COLO668 (cell line): ENCODE data around the gene MCM5.
"Not testable (repeated sequence)": the region's sequence is repeated elsewhere in the genome, so short reads cannot be mapped to it uniquely, and the experiment has no call there.

Source experiments
- DNase-seq: peaks from one replicate; lab custom pipeline; 2025; ENCODE audit not compliant: unreplicated experiment; lab: John Stamatoyannopoulos, UW

The MCM5 gene

DNA sequence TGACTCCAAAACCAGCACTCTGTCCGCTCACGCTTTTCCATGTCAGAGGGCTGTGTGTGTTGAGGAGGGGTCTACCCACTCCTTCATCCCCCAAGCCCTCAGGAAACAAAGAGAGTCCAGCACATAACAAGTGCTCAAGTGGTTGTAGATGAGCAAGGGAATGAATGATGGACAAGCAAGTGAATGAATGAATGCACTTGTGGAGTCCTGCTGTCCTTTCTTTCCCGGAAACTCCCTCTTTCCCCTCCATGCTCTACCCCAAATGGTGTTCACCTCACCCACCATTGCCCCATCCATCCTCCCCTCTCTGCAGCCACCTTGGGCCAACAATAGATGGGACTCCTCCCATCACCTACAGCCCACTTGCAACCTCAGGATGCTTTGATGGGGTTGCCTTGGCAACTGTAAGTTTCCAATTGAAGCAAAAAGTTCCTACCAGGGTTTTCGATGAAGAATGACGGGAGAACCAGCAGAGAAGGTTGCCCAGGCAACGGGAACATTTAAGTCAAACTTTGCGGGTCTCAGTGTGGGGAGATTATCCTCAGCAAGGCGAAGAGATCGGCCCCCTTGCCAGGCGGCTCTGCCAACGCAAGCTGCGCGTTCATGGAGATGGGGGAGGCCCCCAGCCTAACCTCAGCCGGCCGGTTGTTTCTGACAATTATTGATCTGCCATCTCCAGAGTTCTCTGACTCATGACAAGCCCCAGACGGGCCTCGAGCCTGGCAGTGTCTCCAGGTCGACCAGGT lies 51.1 kb downstream of the MCM5 start:
- no peak for DNase-seq

DNA sequence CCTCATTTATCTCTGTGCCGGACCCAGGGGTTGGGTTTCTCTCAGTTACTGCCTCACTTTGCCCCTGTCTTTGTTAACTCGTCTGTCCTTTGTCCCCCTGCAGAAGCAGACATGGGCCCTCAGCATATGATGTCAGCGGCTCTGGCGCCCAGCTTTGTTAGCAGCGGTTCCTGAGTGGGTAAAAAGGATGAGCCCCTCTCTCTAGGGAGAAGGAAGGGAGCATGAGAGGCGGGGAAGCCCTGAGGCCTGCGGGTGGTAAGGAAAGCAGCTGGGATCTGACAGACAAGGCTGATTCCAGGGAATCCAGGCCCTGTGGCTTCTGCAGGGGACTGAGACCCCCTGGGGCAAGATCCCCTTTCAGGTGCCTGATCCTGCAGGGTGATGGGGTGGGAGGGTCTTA lies 51.7 kb downstream of the MCM5 start:
- DNase-seq = peak; percentile 40

DNA sequence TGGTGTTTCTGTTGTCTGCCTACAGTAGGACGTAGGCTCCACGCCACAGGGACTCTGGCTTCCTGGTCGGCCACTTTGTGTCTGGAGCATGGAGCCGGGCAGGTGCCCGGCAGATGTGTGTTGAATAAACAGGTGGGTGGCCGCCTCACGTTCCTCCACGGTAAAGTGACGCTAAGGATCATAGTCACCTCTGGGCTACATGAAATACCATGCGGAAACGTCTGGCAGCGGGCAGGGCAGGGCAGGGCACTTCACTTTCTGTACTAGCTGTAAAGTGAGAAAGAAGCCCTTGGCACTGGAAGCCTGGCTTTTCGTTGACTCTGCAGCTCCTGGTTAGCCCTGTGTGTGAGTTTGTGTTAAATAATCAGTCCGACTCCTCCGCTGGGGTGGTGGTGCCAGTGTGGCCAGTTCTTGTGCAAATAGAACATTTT lies 52.4 kb downstream of the MCM5 start:
- peak; percentile 86 for DNase-seq

DNA sequence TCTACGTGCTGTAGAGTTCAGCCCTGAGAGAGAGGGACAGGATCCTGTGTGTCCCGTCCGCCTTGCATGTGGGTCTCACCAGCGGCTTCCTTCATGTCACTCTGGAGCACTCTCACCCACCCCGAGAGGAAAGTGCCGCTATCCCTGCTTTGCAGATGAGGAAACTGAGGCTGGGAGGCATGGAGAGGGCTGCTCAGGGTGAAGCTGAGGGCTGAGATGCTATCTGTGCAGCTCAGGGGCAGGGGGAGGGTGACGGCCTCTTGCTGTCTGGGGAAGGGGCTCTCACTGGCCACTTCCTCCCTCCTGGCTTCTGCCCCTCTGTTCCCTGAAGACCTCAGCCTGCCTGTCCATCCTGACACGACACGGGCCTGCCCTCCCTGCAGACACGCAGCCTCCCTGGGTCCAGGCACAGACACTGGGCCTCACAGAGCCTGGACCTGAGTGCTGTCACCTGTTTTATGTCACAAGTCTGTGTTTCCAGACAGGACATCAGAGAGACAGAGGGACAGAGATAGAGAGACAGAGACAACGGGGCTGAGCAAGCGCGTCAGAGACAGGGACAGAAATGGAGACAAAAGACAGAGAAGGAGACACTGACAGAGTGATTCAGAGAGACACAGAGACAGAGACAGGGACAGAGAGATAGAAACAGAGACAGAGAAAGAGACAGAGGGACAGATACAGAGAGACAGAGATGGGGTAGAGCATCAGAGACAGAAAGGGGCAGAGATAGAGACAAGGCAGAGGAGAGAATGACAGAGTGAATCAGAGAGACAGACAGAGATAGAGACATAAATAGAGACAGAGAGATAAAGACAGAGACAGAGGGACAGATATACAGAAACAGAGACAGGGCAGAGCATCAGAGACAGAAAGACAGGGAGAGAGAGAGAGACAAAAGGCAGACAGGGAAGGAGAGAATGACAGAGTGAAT lies 53.1 kb downstream of the MCM5 start:
- DNase-seq = no peak

DNA sequence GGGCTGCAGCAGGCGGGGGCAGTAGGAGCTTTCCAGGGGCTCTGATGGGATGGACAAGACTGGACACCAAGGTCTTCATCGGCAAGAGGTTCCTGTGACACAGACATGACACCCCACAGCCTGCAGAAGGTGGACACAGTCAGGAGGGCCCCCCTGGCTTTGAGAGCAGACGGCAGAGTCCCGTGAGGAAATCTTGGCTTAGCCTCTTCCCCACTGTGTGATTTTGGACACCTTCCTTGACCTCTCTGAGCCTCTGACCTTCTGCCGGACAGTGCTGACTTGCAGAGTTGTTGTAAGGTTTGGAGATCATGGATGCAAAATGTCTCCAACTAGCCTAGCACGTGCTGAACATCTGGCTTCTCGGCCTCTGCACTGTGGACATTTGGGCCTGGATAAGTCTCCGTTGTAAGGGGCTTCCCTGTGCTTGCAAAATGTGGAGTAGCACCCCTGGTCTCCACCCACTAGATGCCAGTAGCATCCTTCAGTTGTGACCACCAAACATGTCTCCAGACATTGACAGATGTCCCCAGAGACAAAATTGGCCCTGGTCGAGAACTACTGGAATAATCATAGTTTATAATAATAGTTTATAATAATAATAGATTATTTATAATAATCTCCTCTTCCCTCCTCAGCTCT lies 54.6 kb downstream of the MCM5 start:
- no peak for DNase-seq

DNA sequence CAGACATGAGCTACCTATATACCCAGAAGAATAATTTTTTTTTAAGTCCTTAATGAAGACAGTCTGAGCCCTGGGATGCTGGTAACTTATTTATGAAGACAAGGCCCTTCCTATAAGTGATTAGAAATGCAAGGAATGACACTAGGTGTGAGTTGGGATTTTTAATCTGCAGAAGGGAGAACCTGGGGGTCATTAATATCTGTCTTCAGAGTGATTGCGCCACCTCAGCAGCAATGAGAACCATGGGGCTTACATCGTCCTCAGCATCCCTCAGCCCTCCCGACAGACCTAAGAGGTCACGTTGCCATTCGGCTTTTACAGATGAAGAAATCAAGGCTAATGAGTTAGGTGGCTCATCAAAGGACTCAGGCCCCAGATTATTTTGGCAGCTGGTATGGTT lies 55.6 kb downstream of the MCM5 start:
- no peak for DNase-seq

DNA sequence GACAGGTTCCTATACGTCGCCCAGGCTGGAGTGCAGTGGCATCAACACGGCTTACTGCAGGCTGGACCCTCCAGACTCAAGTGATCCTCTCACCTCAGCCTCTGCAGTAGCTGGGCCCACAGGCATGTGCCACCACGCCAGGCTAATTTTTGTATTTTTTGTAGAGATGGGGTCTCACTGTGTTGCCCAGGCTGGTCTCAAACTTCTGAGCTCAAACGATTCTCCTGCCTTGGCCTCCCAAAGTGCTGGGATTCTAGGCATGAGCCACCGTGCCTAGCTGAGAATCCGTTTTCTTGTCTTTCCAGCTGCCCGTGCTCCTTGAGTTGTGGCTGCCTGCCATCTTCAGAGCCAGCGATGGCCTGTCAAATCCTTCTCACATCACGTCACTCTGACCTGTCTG lies 56.8 kb downstream of the MCM5 start:
- no peak for DNase-seq

DNA sequence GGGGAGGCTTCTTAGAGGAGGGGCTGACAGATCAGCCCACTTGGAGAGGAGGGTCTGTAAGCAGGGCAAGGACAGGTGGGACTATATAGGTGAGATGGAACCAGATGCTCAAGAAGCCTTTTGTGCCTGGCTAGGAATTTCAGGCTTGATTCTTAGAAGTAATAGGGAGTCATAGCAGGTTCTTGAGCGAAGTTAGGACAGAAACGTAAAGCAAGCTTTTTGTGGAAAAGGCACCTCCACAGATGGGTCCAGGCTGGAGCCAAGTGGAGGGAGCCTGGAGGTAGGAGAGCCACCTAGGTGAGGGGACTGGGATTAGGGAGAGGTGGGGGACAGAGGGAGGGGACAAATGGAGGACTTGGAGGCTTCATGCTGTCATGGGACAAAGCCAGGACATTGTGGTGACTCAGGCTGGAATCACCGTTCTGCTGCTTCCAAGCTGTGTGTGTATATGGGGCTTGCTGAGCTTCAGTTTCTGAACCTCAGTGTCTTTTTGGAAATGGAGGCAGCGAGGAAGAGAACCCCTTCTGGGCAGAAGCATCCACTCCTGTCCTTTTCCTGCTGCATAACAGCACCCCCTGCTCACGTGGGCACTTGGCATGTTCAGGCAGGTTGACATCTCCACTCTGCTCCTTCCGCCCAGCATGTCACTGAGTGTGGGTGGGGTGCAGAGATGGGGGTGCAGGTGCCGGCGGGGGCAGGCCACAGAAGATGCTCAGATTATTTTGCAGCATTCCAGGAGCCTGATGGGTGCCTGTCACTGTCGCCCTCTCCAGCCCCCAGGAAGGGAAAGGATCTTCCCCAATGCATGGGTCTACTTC lies 58.0 kb downstream of the MCM5 start:
- DNase-seq = peak; percentile 42

DNA sequence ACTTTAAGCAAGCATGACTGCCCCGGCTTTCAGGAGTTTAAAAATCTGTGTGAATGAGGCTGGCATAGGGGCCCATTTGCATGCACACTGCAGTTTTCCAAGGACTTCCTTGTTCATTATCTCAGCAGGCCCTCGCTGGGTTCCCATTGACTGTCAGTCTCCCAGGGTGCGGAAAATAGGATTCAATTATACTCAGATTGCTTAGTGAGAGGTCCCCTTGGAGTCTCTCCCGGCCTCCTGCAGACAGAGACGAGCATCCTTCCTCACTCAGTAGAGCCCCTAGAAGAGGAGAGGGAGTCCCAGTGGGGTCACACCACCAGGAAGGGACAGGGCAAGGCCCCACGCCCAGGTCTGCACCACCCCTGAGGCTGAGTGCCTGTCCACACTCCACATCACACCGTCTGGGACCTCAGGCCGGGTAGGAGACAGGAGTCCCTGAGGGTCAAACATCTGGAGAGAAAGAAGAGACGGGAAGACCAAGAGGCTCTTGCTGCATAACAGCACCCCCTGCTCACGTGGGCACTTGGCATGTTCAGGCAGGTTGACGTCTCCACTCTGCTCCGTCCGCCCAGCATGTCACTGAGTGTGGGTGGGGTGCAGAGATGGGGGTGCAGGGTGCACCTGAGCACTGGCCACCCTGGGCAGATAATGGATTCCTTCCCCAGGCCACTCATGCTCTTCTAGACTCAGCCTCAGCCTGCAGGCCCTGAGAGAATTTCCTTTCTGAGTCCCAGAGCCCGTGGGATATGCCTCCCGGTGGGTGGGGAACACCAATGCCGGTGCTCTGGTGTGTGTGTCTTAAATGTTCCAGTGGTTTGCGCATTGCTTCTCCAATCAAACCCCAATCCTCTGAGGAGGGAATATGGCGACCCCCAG lies 58.8 kb downstream of the MCM5 start:
- DNase-seq = peak; percentile 42

DNA sequence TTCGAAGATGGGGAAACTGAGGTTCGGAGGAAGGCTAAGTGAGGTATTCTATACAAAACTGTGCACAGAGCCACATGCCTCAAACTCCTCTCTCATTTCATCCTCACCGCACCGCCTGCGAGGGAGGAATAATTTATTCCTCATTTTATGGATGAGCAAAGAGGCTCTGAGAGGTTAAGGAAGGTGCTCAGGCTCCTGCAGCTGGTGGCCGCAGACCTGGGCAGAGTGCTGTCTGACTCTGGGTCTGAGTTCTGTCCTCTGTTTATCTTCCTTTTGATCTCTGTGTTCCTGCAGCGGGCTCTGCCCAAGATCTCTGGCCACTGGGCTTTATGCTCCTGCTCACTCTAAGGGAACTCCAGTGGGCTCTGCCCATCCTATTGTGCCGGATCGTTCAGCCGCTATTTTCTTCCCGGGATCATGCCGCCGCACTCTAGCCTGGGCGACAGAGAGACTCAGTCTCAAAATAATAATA lies 59.5 kb downstream of the MCM5 start:
- DNase-seq = no peak

DNA sequence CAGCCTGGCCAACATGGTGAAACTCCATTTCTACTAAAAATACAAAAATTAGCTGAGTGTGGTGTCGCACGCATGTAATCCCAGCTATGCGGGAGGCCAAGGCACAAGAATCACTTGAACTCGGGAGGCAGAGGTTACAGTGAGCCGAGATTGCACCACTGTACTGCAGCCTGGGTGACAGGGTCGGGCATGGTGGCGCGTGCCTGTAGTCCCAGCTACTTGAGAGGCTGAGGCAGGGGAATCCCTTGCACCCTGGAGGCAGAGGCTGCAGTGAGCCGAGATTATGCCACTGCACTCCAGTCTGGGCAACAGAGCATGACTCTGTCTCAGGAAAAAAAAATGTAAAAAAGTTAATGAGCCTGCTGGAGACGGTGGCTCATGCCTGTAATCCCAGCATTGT lies 60.0 kb downstream of the MCM5 start:
- DNase-seq = not testable (repeated sequence)

DNA sequence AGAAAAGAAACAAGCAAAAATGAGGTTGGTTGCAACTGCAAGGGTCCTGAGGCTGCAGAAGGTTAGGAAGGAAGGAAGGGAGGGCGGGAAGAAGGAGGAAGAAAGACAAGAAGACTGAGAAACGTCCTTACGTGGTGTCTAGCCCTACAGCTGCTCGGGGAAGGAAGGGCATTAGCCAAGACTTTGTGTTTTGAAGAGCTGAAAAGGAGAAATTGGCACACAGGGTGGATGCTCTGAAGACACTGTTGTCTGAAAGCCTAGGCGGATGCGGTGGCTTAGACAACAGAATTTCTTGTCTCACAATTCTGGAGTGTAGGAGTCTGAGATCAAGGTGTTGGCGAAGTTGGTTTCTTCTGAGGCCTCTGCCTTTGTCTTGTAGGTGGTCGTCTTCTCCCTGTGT lies 60.7 kb downstream of the MCM5 start:
- DNase-seq = no peak

DNA sequence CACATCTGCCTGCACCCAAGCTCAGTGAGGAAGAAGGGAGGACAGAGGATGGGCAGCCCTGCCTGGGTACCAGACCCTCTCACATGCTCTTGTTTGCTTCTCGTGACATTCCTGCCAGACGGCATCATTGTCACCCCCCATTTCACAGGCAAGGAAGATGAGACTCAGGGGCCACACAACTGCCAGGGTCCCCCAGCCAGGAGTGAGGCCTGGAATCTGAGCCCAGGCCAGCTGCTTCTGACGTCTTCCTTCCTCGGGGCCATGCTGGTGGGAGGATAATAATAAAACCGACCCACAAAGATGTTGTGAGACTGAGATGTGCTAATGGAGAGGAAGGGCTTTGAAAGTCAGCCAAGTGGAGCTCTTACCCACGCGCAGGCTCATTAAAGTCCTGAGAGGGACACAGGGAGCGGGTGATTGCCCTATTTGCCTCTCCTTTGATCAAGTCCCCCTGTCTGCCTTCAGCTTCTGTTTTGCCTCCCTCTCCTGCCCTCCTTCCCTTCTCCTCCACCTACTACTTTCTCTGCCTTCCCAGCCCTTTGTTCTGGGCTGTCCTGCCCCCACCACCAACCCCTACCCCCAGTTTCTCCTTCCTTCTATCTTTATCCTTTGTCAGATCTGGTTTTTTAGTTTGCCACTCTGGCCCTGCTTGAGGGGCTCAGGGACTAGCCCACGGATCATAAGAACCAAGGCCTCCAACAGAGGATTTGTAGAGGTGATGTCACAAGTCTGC lies 62.7 kb downstream of the MCM5 start:
- DNase-seq = no peak

DNA sequence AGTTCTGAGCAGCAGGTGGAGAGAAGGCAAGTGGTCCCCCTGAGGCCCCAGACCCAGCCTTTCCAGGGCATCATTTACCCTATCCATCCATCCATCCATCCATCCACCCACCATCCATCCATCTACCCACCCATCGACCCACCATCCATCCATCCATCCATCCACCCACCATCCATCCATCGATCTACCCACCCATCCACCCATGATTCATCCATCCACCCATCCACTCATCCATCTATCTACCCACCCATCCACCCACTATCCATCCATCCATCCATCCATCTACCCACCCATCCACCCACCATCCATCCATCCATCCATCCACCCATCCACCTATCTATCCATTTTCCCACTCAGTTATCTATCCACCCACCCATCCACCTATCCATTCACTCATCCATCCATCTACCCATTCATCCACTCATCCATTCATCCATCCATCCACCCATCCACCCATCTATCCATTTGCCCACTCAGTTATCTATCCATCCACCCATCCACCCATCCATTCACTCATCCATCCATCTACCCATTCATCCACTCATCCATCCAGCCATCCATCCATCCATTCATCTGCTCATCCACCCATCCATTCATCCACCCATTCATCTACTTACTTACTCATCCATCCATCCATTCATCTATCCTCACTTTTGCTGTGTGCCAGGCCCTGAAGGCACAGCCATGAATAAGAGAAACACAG lies 63.4 kb downstream of the MCM5 start:
- no peak for DNase-seq

DNA sequence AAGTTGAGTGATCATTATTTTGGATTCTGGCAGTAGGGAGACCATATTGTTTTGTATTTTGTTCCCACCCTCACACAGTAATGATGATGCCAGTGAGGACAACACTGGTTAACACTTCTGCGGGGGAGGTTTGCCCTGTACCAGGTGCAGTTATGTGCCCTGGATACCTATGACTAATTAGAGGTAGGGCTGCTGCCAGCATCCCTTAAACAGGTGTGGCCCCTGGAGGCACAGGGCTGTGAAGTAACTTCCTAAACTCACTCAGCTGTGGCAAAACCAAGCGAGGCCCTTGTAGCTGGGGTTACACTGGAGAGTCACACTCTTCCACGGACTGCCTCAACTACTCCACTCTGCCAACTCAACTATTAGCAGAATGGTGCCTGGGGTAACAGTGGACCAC lies 64.5 kb downstream of the MCM5 start:
- peak; percentile 54 for DNase-seq

DNA sequence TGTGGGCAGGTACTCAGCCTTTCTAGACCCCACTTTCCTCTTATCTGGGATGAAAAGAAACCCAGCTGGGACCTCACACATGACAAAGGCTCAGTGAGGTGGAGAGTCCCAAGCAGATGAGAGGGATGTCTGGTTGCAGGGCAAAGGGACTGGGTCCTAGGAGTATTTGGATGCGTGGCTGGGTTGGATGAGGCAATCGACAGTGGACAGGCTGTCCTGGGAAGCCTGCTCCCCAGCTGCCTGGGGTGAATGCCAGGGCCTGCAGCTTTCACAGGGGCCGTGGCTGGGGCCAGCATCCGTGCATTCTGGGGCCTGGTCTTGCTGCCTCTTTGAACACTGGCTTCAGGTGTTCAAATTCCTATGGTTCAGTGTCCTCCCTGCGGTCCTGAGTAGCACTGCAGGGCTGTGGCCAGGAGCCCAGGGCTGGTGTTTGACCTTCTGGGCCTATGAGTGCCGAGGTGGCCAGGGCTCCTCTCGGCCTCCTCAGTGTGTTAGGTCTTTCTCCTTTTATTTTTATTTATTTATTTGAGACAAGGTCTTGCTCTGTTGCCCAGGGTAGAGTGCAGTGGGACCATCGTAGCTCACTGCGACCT lies 65.3 kb downstream of the MCM5 start:
- DNase-seq = no peak

DNA sequence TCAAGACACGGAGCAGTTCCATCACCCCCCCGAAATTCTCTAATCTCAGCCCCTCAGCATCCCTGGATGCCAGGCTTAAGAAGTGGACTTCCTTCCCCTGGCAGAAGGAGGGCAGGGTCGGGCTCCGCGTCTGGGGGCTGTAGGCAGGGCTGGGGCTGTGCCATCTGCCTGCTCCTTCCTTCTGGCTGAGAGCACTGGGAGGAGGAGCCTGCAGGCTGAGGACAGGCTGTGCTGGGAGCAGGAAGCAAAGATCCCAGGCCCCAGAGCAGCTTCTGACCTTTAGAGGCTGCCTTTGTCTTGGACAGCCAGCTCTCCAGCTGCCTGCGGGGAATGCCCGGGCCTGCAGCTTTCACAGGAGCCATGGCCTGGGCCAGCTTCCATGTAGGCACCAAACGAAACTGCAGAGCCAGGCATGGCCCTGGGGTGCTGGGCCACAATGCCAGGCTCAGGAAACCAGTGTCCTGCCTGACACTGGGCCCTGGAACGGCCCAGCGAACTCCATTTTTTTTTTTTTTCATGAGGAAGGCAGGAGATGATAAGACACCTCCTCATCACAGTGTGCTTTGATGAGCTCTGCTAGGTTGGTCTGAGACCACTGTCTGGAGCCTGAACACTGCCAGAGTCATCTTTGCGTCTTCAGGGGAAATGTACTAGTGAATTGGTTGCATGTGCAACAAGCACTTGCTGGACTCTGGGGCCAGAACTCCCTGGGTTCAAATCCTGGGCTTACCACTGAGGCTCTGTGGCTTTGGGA lies 67.9 kb downstream of the MCM5 start:
- DNase-seq = peak; percentile 47
